Activated CD4-positive, alpha-beta T cell treated with anti-CD3 and anti-CD28 coated beads, Interleukin-2, amount 10 ng/mL, durations not matched to agents 24 days and 14 days (primary cell): Measurements from ENCODE around the gene HDAC10. TPM values are rescaled to one million over a fixed set of nuclear protein-coding genes. Genes with fewer than 3 reads are reported as not detected.

Experiments
- DNase-seq: peaks from one replicate; pipeline ENCODE4 v3.0.0; 2022
- H3K27ac Mint-ChIP-seq: one replicate; pipeline ENCODE4 v1.8.0; 2022; ENCODE audit warnings: mild to moderate bottlenecking, mixed read lengths
- H3K27me3 Mint-ChIP-seq: one replicate; pipeline ENCODE4 v1.8.0; 2022; ENCODE audit warnings: mixed read lengths
- H3K36me3 Mint-ChIP-seq: one replicate; pipeline ENCODE4 v1.8.0; 2022; ENCODE audit warnings: low read depth, mild to moderate bottlenecking, mixed read lengths
- H3K4me1 Mint-ChIP-seq: one replicate; pipeline ENCODE4 v1.8.0; 2021; ENCODE audit warnings: mixed read lengths
- H3K4me3 Mint-ChIP-seq: one replicate; pipeline ENCODE4 v1.8.0; 2022; ENCODE audit warnings: mild to moderate bottlenecking, moderate library complexity, mixed read lengths
- H3K9me3 Mint-ChIP-seq: one replicate; pipeline ENCODE4 v1.8.0; 2021; ENCODE audit warnings: mixed read lengths
- intact Hi-C: fragments of 100-400 bp; cut with micrococcal nuclease; formaldehyde crosslinking; loops from one replicate; pipeline ENCODE4 v1.15.1; 2023
- total RNA-seq: library from RNA; stranded (reverse); gene quantifications from 2 replicates; pipeline ENCODE4 v1.2.3, GENCODE V29; 2022

The HDAC10 gene
- total RNA-seq, 1 donor from 2014 or later: 64.6 TPM

- intact Hi-C loops: loop anchor here (1.0 to 5.0 kb wide), 4 partner anchors 10 to 268 kb away; partner anchors contain the start of genes TRABD and TUBGCP6
These were observed 50.4 kb downstream of the HDAC10 start, which contains the start of gene SELENOO for GRCh38 chr22:50200461-50201190. Gene SELENOO (plus strand): TSS chr22:50201011. CDS start chr22:50201037, 26 bp downstream.

GRCh38 chr22:50199829-50200460, 51.1 kb downstream of the HDAC10 start:
- Mint-ChIP-seq H3K9me3 (no peaks in the 10 kb centered on the region), H3K4me3 (peak overlapping the region; percentile 76), H3K27ac (peak overlapping the region; percentile 53), H3K4me1 (peaks cover 19% of the 10 kb centered on the region), H3K36me3 (peaks cover 31% of the 10 kb centered on the region), H3K27me3 (no peaks in the 10 kb centered on the region)
- peak; percentile 71 for DNase-seq
- intact Hi-C loops: loop anchor here (1.0 to 5.0 kb wide), 4 partner anchors 10 to 268 kb away; partner anchors contain the start of genes TRABD and TUBGCP6

More at GRCh38 chr22:50200461-50201190, 50.4 kb downstream of the HDAC10 start, which contains the start of gene SELENOO:
- peaks cover 29% of the 10 kb centered on the region for H3K36me3 Mint-ChIP-seq
- H3K27ac Mint-ChIP-seq: peak within 1 kb of the TSS; percentile 45
- H3K4me3 Mint-ChIP-seq: peak within 1 kb of the TSS; percentile 84
- DNase-seq: peak; percentile 97
- no peaks in the 10 kb centered on the region for H3K27me3 Mint-ChIP-seq
- no peaks in the 10 kb centered on the region for H3K9me3 Mint-ChIP-seq
- peaks cover 19% of the 10 kb centered on the region for H3K4me1 Mint-ChIP-seq

GRCh38 chr22:50199251-50199721, 51.8 kb downstream of the HDAC10 start:
- Mint-ChIP-seq H3K4me1 (peaks cover 19% of the 10 kb centered on the region), H3K9me3 (no peaks in the 10 kb centered on the region), H3K27me3 (no peaks in the 10 kb centered on the region), H3K36me3 (peaks cover 30% of the 10 kb centered on the region), H3K27ac (peak overlapping the region; percentile 53), H3K4me3 (peak overlapping the region; percentile 76)
- DNase-seq: no peak
- intact Hi-C loops: no loop called here

- no peak for DNase-seq
- H3K27ac Mint-ChIP-seq: no peak overlapping the region
- H3K4me1 Mint-ChIP-seq: peaks cover 17% of the 10 kb centered on the region
- H3K9me3 Mint-ChIP-seq: no peaks in the 10 kb centered on the region
- no peak overlapping the region for H3K4me3 Mint-ChIP-seq
- intact Hi-C loops: no loop called here
- peaks cover 27% of the 10 kb centered on the region for H3K36me3 Mint-ChIP-seq
- H3K27me3 Mint-ChIP-seq: no peaks in the 10 kb centered on the region
These were observed 52.4 kb downstream of the HDAC10 start for GRCh38 chr22:50198624-50199017.

- Mint-ChIP-seq H3K27ac (no peak overlapping the region), H3K27me3 (no peaks in the 10 kb centered on the region), H3K9me3 (no peaks in the 10 kb centered on the region), H3K4me1 (peaks cover 14% of the 10 kb centered on the region), H3K36me3 (peaks cover 22% of the 10 kb centered on the region), H3K4me3 (peak overlapping the region; percentile 21)
- intact Hi-C loops: no loop called here
- DNase-seq: no peak
These were observed 53.0 kb downstream of the HDAC10 start for GRCh38 chr22:50197856-50198623.

GRCh38 chr22:50197000-50197800, 53.9 kb downstream of the HDAC10 start:
- peak overlapping the region; percentile 20 for H3K27ac Mint-ChIP-seq
- H3K27me3 Mint-ChIP-seq: no peaks in the 10 kb centered on the region
- DNase-seq: no peak
- peaks cover 22% of the 10 kb centered on the region for H3K36me3 Mint-ChIP-seq
- H3K9me3 Mint-ChIP-seq: no peaks in the 10 kb centered on the region
- no peak overlapping the region for H3K4me3 Mint-ChIP-seq
- intact Hi-C loops: no loop called here
- peaks cover 16% of the 10 kb centered on the region for H3K4me1 Mint-ChIP-seq

GRCh38 chr22:50196256-50196655, 54.8 kb downstream of the HDAC10 start:
- H3K4me3 Mint-ChIP-seq: no peak overlapping the region
- peaks cover 27% of the 10 kb centered on the region for H3K36me3 Mint-ChIP-seq
- peaks cover 19% of the 10 kb centered on the region for H3K4me1 Mint-ChIP-seq
- no peaks in the 10 kb centered on the region for H3K9me3 Mint-ChIP-seq
- H3K27me3 Mint-ChIP-seq: no peaks in the 10 kb centered on the region
- DNase-seq: no peak
- no peak overlapping the region for H3K27ac Mint-ChIP-seq
- intact Hi-C loops: no loop called here

Other genes with a start within 250 kb of the HDAC10 start
- gene IL17REL, start 238.5 kb downstream of the HDAC10 start, total RNA-seq: 0.09 and 0.14 TPM in 2 replicates
- not detected in 2 replicates for gene TTLL8, start 193.0 kb downstream of the HDAC10 start, total RNA-seq
- gene MLC1, start 165.8 kb downstream of the HDAC10 start, total RNA-seq: not detected in 2 replicates
- gene MOV10L1, start 161.3 kb downstream of the HDAC10 start, total RNA-seq: not detected in 2 replicates
- 1.4 and 1.6 TPM in 2 replicates for gene PANX2, start 80.5 kb downstream of the HDAC10 start, total RNA-seq
- gene TRABD, start 65.4 kb downstream of the HDAC10 start, total RNA-seq: 94.4 and 97.4 TPM in 2 replicates
- 24.0 and 25.2 TPM in 2 replicates for gene SELENOO, start 50.3 kb downstream of the HDAC10 start, total RNA-seq
- 51.1 and 51.7 TPM in 2 replicates for gene TUBGCP6, start 6.2 kb downstream of the HDAC10 start, total RNA-seq
- gene MAPK12, start 10.4 kb upstream of the HDAC10 start, total RNA-seq: 20.1 and 21.5 TPM in 2 replicates
- 27.8 and 29.0 TPM in 2 replicates for gene MAPK11, start 19.1 kb upstream of the HDAC10 start, total RNA-seq
- gene PLXNB2, start 56.4 kb upstream of the HDAC10 start, total RNA-seq: 9.0 and 9.5 TPM in 2 replicates
- gene DENND6B, start 75.7 kb upstream of the HDAC10 start, total RNA-seq: 1.4 and 2.2 TPM in 2 replicates
- gene PPP6R2, start 92.1 kb upstream of the HDAC10 start, total RNA-seq: 44.0 and 44.1 TPM in 2 replicates
- gene SBF1, start 223.8 kb upstream of the HDAC10 start, total RNA-seq: 108 and 115 TPM in 2 replicates
- gene ADM2, start 230.3 kb upstream of the HDAC10 start, total RNA-seq: 3.0 and 3.2 TPM in 2 replicates
- gene MIOX, start 235.6 kb upstream of the HDAC10 start, total RNA-seq: 0.21 and 0.40 TPM in 2 replicates